DND-41 (cell line): ENCODE measurements around the gene ACVRL1.

Experiments
- EZH2 ChIP-seq: IDR thresholded peaks from 3 replicates; pipeline ENCODE4 v1.6.1; 2012; ENCODE audit warnings: borderline replicate concordance, low read depth, mild to moderate bottlenecking, moderate library complexity, low read length, inconsistent platforms; ENCODE audit not compliant: severe bottlenecking
- TF ChIP-seq, protein P1 (sequence below): IDR thresholded peaks from 2 replicates; pipeline ENCODE4 v1.5.1; 2012; ENCODE audit warnings: borderline replicate concordance, low read length, moderate library complexity, mild to moderate bottlenecking; ENCODE audit not compliant: poor library complexity, severe bottlenecking; ENCODE audit errors: extremely low read depth

GRCh38 chr12:51941011-51941581 lies 33.8 kb downstream of the ACVRL1 start:
- TF ChIP-seq EZH2 = no peak
- TF ChIP-seq, protein P1, sequence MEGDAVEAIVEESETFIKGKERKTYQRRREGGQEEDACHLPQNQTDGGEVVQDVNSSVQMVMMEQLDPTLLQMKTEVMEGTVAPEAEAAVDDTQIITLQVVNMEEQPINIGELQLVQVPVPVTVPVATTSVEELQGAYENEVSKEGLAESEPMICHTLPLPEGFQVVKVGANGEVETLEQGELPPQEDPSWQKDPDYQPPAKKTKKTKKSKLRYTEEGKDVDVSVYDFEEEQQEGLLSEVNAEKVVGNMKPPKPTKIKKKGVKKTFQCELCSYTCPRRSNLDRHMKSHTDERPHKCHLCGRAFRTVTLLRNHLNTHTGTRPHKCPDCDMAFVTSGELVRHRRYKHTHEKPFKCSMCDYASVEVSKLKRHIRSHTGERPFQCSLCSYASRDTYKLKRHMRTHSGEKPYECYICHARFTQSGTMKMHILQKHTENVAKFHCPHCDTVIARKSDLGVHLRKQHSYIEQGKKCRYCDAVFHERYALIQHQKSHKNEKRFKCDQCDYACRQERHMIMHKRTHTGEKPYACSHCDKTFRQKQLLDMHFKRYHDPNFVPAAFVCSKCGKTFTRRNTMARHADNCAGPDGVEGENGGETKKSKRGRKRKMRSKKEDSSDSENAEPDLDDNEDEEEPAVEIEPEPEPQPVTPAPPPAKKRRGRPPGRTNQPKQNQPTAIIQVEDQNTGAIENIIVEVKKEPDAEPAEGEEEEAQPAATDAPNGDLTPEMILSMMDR = no peak
